Stimulated activated CD4-positive, alpha-beta T cell treated with anti-CD3 and anti-CD28 coated beads, TNF-alpha, amount 100 ng/mL, for 1 hour (primary cell): ENCODE results near the gene ZNF143.
A peak's percentile ranks its signal among the peaks of the same experiment; 100 is the strongest.
"Not testable (repeated sequence)": the region's sequence is repeated elsewhere in the genome, so short reads cannot be mapped to it uniquely, and the experiment has no call there.

ENCODE experiments used
- DNase-seq, 3 donors: peaks; one replicate each; pipeline ENCODE4 v3.0.0-alpha.2; 2020; ENCODE audit warnings: low read depth in 3 of 3, low spot score in 1 of 3

ZNF143 gene

GRCh38 chr11:9535189-9535781 lies 74.5 kb downstream of the ZNF143 start:
- DNase-seq = peak; percentile 43 to 77 (median 50)

GRCh38 chr11:9538548-9538947 lies 77.7 kb downstream of the ZNF143 start:
- no peak for DNase-seq

- DNase-seq = not testable (repeated sequence)
Observed at GRCh38 chr11:9549216-9549615, 88.4 kb downstream of the ZNF143 start.

GRCh38 chr11:9550191-9550628 lies 89.4 kb downstream of the ZNF143 start:
- no peak for DNase-seq

GRCh38 chr11:9561279-9561982 lies 100.6 kb downstream of the ZNF143 start:
- DNase-seq = no peak

- no peak for DNase-seq
Observed at GRCh38 chr11:9562716-9563115, 101.9 kb downstream of the ZNF143 start.

GRCh38 chr11:9563196-9563730 lies 102.5 kb downstream of the ZNF143 start:
- DNase-seq = no peak

GRCh38 chr11:9565822-9566560 lies 105.2 kb downstream of the ZNF143 start:
- no peak for DNase-seq

- no peak for DNase-seq
Observed at GRCh38 chr11:9566561-9567063, 105.8 kb downstream of the ZNF143 start.

- no peak for DNase-seq
Observed at GRCh38 chr11:9567401-9567800, 106.6 kb downstream of the ZNF143 start.

- no peak for DNase-seq
Observed at GRCh38 chr11:9568161-9568853, 107.5 kb downstream of the ZNF143 start.

- DNase-seq = no peak
Observed at GRCh38 chr11:9568854-9569587, 108.2 kb downstream of the ZNF143 start.

- no peak for DNase-seq
Observed at GRCh38 chr11:9569588-9570164, 108.9 kb downstream of the ZNF143 start.

- no peak for DNase-seq
Observed at GRCh38 chr11:9570313-9571025, 109.7 kb downstream of the ZNF143 start.

- DNase-seq = no peak
Observed at GRCh38 chr11:9571071-9571762, 110.4 kb downstream of the ZNF143 start.

- DNase-seq = no peak
Observed at GRCh38 chr11:9571763-9572115, 110.9 kb downstream of the ZNF143 start.

GRCh38 chr11:9573052-9573774 lies 112.4 kb downstream of the ZNF143 start, which contains the start of gene WEE1:
TSS of gene WEE1 (plus strand) at chr11:9573670. CDS start at chr11:9573934, 264 bp downstream.
- DNase-seq = peak; percentile 87 to 95 (median 88)
